Ovary (tissue), 3 donors: ENCODE data around the gene RETSAT.

Experiments
- CTCF ChIP-seq, 3 donors: fragments of 450-650 bp in 2 of 3; fragments of 200-600 bp in 1 of 3; IDR thresholded peaks; one replicate each; pipeline versions ENCODE4 v1.5.1 to v1.8.0; 2016 to 2022; ENCODE audit warnings: antibody characterized with exemption in 3 of 3, mild to moderate bottlenecking in 1 of 3
- EP300 ChIP-seq: sonication (generic); formaldehyde crosslinking; IDR thresholded peaks from one replicate; pipeline ENCODE4 v1.6.1; 2017; ENCODE audit warnings: antibody characterized with exemption
- donor health status: DM: no; HTN: no; CAD: no.

GRCh38 chr2:85334928-85335327, 19.4 kb downstream of the RETSAT start:
- no peak for TF ChIP-seq CTCF (IDR thresholded peaks at IDR 0.05)
- TF ChIP-seq EP300 = no peak
